H9 (cell line): ENCODE data around the gene SSTR5. TPM values are rescaled to one million over a fixed set of nuclear protein-coding genes. Genes with fewer than 3 reads are reported as not detected.

ENCODE experiments used
- DNase-seq: peaks from one replicate; pipeline ENCODE4 v3.0.0-alpha.2; 2017
- H2AFZ ChIP-seq: one replicate; pipeline ENCODE4 v1.6.1; 2013; ENCODE audit warnings: mild to moderate bottlenecking, low read length, control low read depth, moderate library complexity
- H2AK5ac ChIP-seq: 2 replicates; pipeline ENCODE4 v1.6.1; 2013; ENCODE audit warnings: low read length, control low read depth, mixed read lengths; ENCODE audit not compliant: insufficient read length
- H2BK120ac ChIP-seq: one replicate; pipeline ENCODE4 v1.6.1; 2013; ENCODE audit warnings: low read depth, mild to moderate bottlenecking, low read length, control low read depth, inconsistent platforms; ENCODE audit not compliant: poor library complexity, severe bottlenecking
- H2BK12ac ChIP-seq: 2 replicates; pipeline ENCODE4 v1.6.1; 2013; ENCODE audit warnings: low read length, control low read depth, mixed read lengths, low read depth; ENCODE audit not compliant: insufficient read length
- H2BK15ac ChIP-seq: 2 replicates; pipeline ENCODE4 v1.6.1; 2013; ENCODE audit warnings: low read depth, low read length, control low read depth
- H2BK20ac ChIP-seq: one replicate; pipeline ENCODE4 v1.6.1; 2013; ENCODE audit warnings: low read depth, mild to moderate bottlenecking, low read length, control low read depth, inconsistent platforms; ENCODE audit not compliant: poor library complexity, severe bottlenecking
- H2BK5ac ChIP-seq: 2 replicates; pipeline ENCODE4 v1.6.1; 2013; ENCODE audit warnings: low read length, control low read depth, mixed read lengths; ENCODE audit not compliant: insufficient read length
- H3K14ac ChIP-seq: 2 replicates; pipeline ENCODE4 v1.6.1; 2013; ENCODE audit warnings: low read length, control low read depth; ENCODE audit not compliant: insufficient read depth
- H3K18ac ChIP-seq: 2 replicates; pipeline ENCODE4 v1.6.1; 2013; ENCODE audit warnings: low read depth, mild to moderate bottlenecking, mixed read lengths, low read length, control low read depth; ENCODE audit not compliant: insufficient read length
- H3K23ac ChIP-seq: 2 replicates; pipeline ENCODE4 v1.6.1; 2013; ENCODE audit warnings: low read length, control low read depth, mixed read lengths, low read depth; ENCODE audit not compliant: insufficient read length
- H3K23me2 ChIP-seq: 2 replicates; pipeline ENCODE4 v1.6.1; 2013; ENCODE audit warnings: low read depth, mild to moderate bottlenecking, mixed read lengths, low read length, control low read depth; ENCODE audit not compliant: insufficient read length, poor library complexity, severe bottlenecking
- H3K27ac ChIP-seq: 2 replicates; pipeline ENCODE4 v1.5.1; 2013; ENCODE audit warnings: low read length, control low read depth, mixed read lengths, low read depth; ENCODE audit not compliant: insufficient read length
- H3K27me3 ChIP-seq: 2 replicates; pipeline ENCODE4 v1.6.1; 2013; ENCODE audit warnings: low read length, control low read depth, inconsistent platforms; ENCODE audit not compliant: insufficient read depth
- H3K4ac ChIP-seq: 2 replicates; pipeline ENCODE4 v1.6.1; 2013; ENCODE audit warnings: low read depth, mild to moderate bottlenecking, control low read depth, inconsistent platforms, low read length, moderate library complexity
- H3K4me1 ChIP-seq: 2 replicates; pipeline ENCODE4 v1.6.1; 2013; ENCODE audit warnings: low read length, control low read depth, inconsistent platforms; ENCODE audit not compliant: insufficient read depth
- H3K4me2 ChIP-seq: 2 replicates; pipeline ENCODE4 v1.6.1; 2013; ENCODE audit warnings: low read length, control low read depth, mixed read lengths; ENCODE audit not compliant: insufficient read length, insufficient read depth
- H3K56ac ChIP-seq: 2 replicates; pipeline ENCODE4 v1.6.1; 2013; ENCODE audit warnings: low read depth, mild to moderate bottlenecking, mixed read lengths, low read length, control low read depth; ENCODE audit not compliant: insufficient read length
- H3K79me1 ChIP-seq: 2 replicates; pipeline ENCODE4 v1.6.1; 2013; ENCODE audit warnings: low read depth, mild to moderate bottlenecking, moderate library complexity, low read length, control low read depth, inconsistent platforms; ENCODE audit not compliant: insufficient read depth, poor library complexity, severe bottlenecking
- H3K79me2 ChIP-seq: 2 replicates; pipeline ENCODE4 v1.6.1; 2013; ENCODE audit warnings: low read length, control low read depth, inconsistent platforms; ENCODE audit not compliant: insufficient read depth
- H3K9ac ChIP-seq: 2 replicates; pipeline ENCODE4 v1.6.1; 2013; ENCODE audit warnings: low read length, control low read depth, mixed read lengths; ENCODE audit not compliant: insufficient read length; ENCODE audit errors: extremely low read depth
- H3K9me3 ChIP-seq: one replicate; pipeline ENCODE4 v1.6.1; 2013; ENCODE audit warnings: low read depth, low read length, inconsistent platforms; ENCODE audit not compliant: control insufficient read depth
- H3T11ph ChIP-seq: one replicate; pipeline ENCODE4 v1.6.1; 2013; ENCODE audit warnings: mild to moderate bottlenecking, low read length, control low read depth, inconsistent platforms
- H4K20me1 ChIP-seq: one replicate; pipeline ENCODE4 v1.6.1; 2013; ENCODE audit not compliant: control insufficient read depth, insufficient read length, insufficient read depth
- H4K5ac ChIP-seq: 2 replicates; pipeline ENCODE4 v1.6.1; 2013; ENCODE audit warnings: low read depth, mild to moderate bottlenecking, mixed read lengths, low read length, control low read depth; ENCODE audit not compliant: insufficient read length
- H4K8ac ChIP-seq: replicated peaks from 2 replicates; pipeline ENCODE4 v1.6.1; 2013; ENCODE audit warnings: low read length, control low read depth, mixed read lengths, low read depth; ENCODE audit not compliant: insufficient read length
- H4K91ac ChIP-seq: 2 replicates; pipeline ENCODE4 v1.6.1; 2013; ENCODE audit warnings: low read depth, mild to moderate bottlenecking, moderate library complexity, mixed read lengths, low read length, control low read depth; ENCODE audit not compliant: insufficient read length
- H3K27ac Mint-ChIP-seq, 3 experiments: 2 replicates in 2 of 3; 3 replicates in 1 of 3; pipeline ENCODE4 v1.8.0; 2020 to 2021; ENCODE audit warnings: mixed read lengths in 3 of 3, mild to moderate bottlenecking in 1 of 3, moderate library complexity in 1 of 3
- H3K27me3 Mint-ChIP-seq: 2 replicates; pipeline ENCODE4 v1.8.0; 2021; ENCODE audit warnings: low read depth, mild to moderate bottlenecking, moderate library complexity, mixed read lengths
- H3K36me3 Mint-ChIP-seq, 3 experiments: 2 replicates in 2 of 3; 3 replicates in 1 of 3; pipeline ENCODE4 v1.8.0; 2020 to 2021; ENCODE audit warnings: low read depth in 3 of 3, mixed read lengths in 3 of 3; ENCODE audit not compliant: insufficient read depth in 1 of 3
- H3K4me1 Mint-ChIP-seq, 2 experiments: 2 replicates each; pipeline ENCODE4 v1.8.0; 2020; ENCODE audit warnings: mixed read lengths in 2 of 2
- H3K4me3 Mint-ChIP-seq, 2 experiments: 2 replicates in 1 of 2; 3 replicates in 1 of 2; pipeline ENCODE4 v1.8.0; 2020 to 2021; ENCODE audit warnings: mild to moderate bottlenecking in 2 of 2, mixed read lengths in 2 of 2, moderate library complexity in 1 of 2
- H3K9me3 Mint-ChIP-seq, 2 experiments: 2 replicates in 1 of 2; 3 replicates in 1 of 2; pipeline ENCODE4 v1.8.0; 2020; ENCODE audit warnings: mild to moderate bottlenecking in 2 of 2, mixed read lengths in 2 of 2, moderate library complexity in 1 of 2
- CTCF ChIP-seq: fragments of 200-600 bp; sonication (generic); conservative IDR thresholded peaks from 3 replicates; pipeline ENCODE4 v1.8.0; 2021; ENCODE audit warnings: antibody characterized with exemption, mild to moderate bottlenecking
- WGBS: extraction: QIAGEN DNeasy Blood & Tissue Kit; methylation state at CpG from one replicate; pipeline ENCODE4 v1.1.7; 2013; ENCODE audit warnings: missing lambda C conversion rate, low lambda C conversion rate, mixed read lengths; ENCODE audit not compliant: insufficient read length; ENCODE audit errors: extremely low coverage; 5-methylcytosine and 5-hydroxymethylcytosine counted together
- total RNA-seq: library from RNA; stranded (reverse); gene quantifications from 2 replicates; pipeline ENCODE4 v1.2.1, GENCODE V29; 2021

SSTR5 gene
- total RNA-seq, 1 experiment from 2014 or later: 0.22 TPM

GRCh38 chr16:1030473-1030901 is 42.1 kb upstream of the SSTR5 start:
- Histone ChIP-seq H3K4ac (no peak overlapping the region), H3K18ac (no peak overlapping the region), H2BK5ac (no peak overlapping the region), H2BK12ac (no peak overlapping the region), H3K23me2 (no peaks in the 10 kb centered on the region), H3K4me1 (no peaks in the 10 kb centered on the region), H4K20me1 (no peaks in the 10 kb centered on the region), H3K56ac (no peak overlapping the region), H3T11ph (no peak overlapping the region), H4K8ac (no peak overlapping the region), H3K9ac (no peak overlapping the region), H3K27me3 (no peaks in the 10 kb centered on the region), H4K91ac (no peak overlapping the region), H2BK15ac (no peak overlapping the region), H2BK20ac (no peak overlapping the region), H3K14ac (no peak overlapping the region), H3K4me2 (no peak overlapping the region), H3K9me3 (no peaks in the 10 kb centered on the region), H2BK120ac (no peak overlapping the region), H3K23ac (no peak overlapping the region), H3K79me2 (no peaks in the 10 kb centered on the region), H3K27ac (no peak overlapping the region), H2AFZ (no peak overlapping the region), H2AK5ac (no peak overlapping the region), H4K5ac (no peak overlapping the region), H3K79me1 (no peaks in the 10 kb centered on the region)
- H3K4me3 Mint-ChIP-seq: no peak overlapping the region
- no peak for TF ChIP-seq CTCF
- H3K27ac Mint-ChIP-seq: no peak overlapping the region
- DNase-seq: no peak
- no peaks in the 10 kb centered on the region for H3K9me3 Mint-ChIP-seq
- WGBS: no CpG with 5 or more reads among the region's 26 CpGs
- H3K36me3 Mint-ChIP-seq: no peaks in the 10 kb centered on the region
- H3K4me1 Mint-ChIP-seq: no peaks in the 10 kb centered on the region
- H3K27me3 Mint-ChIP-seq: peaks cover 3% of the 10 kb centered on the region
